KMS-11 (cell line): ENCODE results near the gene GSTO2.

Experiments used
- H2AFZ ChIP-seq: fragments of 200-600 bp; sonication (generic); 2 replicates; pipeline ENCODE4 v1.6.1; 2016; ENCODE audit warnings: antibody characterized with exemption, mixed run types, low read depth
- H3K27ac ChIP-seq: fragments of 200-600 bp; sonication (generic); 2 replicates; pipeline ENCODE4 v1.6.1; 2016; ENCODE audit warnings: mild to moderate bottlenecking, mixed run types
- H3K27me3 ChIP-seq: fragments of 200-600 bp; sonication (generic); 2 replicates; pipeline ENCODE4 v1.6.1; 2017; ENCODE audit warnings: mild to moderate bottlenecking, low read depth, mixed run types, moderate library complexity; ENCODE audit not compliant: insufficient read depth
- H3K36me3 ChIP-seq: fragments of 200-600 bp; sonication (generic); 2 replicates; pipeline ENCODE4 v1.6.1; 2017; ENCODE audit warnings: mild to moderate bottlenecking, mixed run types; ENCODE audit not compliant: insufficient read depth
- H3K4me1 ChIP-seq: fragments of 200-600 bp; sonication (generic); 2 replicates; pipeline ENCODE4 v1.6.1; 2016; ENCODE audit warnings: mild to moderate bottlenecking, low read depth, mixed run types; ENCODE audit not compliant: poor library complexity, severe bottlenecking
- H3K4me2 ChIP-seq: fragments of 200-600 bp; sonication (generic); 2 replicates; pipeline ENCODE4 v1.7.0; 2016; ENCODE audit warnings: mild to moderate bottlenecking, mixed run types
- H3K4me3 ChIP-seq: fragments of 200-600 bp; sonication (generic); IDR thresholded peaks from 2 replicates; pipeline ENCODE4 v1.6.1; 2017; ENCODE audit warnings: low read depth, low read length, mixed read lengths; ENCODE audit not compliant: insufficient read depth
- H3K79me2 ChIP-seq: fragments of 200-600 bp; sonication (generic); 2 replicates; pipeline ENCODE4 v1.6.1; 2016; ENCODE audit warnings: low read depth, mixed run types; ENCODE audit not compliant: insufficient read depth
- H3K9ac ChIP-seq: fragments of 200-600 bp; sonication (generic); 2 replicates; pipeline ENCODE4 v1.6.1; 2016; ENCODE audit warnings: mild to moderate bottlenecking, mixed run types
- H4K20me1 ChIP-seq: fragments of 200-600 bp; sonication (generic); 2 replicates; pipeline ENCODE4 v1.6.1; 2016; ENCODE audit warnings: mild to moderate bottlenecking, mixed run types; ENCODE audit not compliant: insufficient read depth
- CTCF ChIP-seq: fragments of 200-600 bp; sonication (generic); conservative IDR thresholded peaks from 2 replicates; pipeline ENCODE4 v1.6.1; 2017; ENCODE audit warnings: low read depth, mild to moderate bottlenecking, antibody characterized with exemption, low read length, moderate library complexity, mixed read lengths

GSTO2 gene

DNA sequence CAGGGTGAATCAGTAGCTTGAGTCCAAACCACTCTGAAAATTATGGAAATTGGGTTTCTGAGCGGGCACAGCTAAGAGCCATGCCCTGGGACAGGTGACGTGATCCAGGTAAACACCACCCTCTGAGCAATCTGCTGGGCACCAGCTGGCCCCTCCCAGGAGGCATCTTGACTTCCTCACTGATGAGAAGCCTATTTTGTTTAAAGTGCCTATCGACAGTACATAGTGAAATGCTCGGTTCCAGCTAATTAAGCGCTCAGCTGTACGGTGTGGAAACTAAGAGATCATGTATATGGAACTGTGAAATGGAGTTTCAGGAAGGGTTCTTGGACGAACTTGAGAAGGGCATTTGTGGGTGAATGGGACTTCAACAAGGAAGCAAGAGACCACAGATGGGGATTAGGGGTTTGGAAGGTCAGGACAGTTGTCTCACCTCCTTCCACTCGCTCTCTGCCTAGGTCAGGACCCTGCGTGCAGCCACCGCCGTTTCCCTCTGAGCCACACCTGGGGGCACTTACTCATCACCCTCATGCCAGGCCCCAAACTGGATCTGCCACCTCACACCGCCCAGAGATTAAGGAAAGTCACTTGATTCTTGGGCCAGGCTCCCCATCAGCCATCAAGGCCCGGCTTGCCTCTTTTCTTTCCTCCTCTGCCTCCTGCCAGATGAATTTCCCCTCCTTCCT is 66.1 kb downstream of the GSTO2 start:
- H3K9ac ChIP-seq = no peak overlapping the region
- no peaks in the 10 kb centered on the region for H3K36me3 ChIP-seq
- no peak overlapping the region for H3K4me3 ChIP-seq
- no peak overlapping the region for H2AFZ ChIP-seq
- no peak for TF ChIP-seq CTCF
- H4K20me1 ChIP-seq = no peaks in the 10 kb centered on the region
- no peak overlapping the region for H3K4me2 ChIP-seq
- H3K27me3 ChIP-seq = no peaks in the 10 kb centered on the region
- no peak overlapping the region for H3K27ac ChIP-seq
- peaks cover 17% of the 10 kb centered on the region for H3K4me1 ChIP-seq
- no peaks in the 10 kb centered on the region for H3K79me2 ChIP-seq

DNA sequence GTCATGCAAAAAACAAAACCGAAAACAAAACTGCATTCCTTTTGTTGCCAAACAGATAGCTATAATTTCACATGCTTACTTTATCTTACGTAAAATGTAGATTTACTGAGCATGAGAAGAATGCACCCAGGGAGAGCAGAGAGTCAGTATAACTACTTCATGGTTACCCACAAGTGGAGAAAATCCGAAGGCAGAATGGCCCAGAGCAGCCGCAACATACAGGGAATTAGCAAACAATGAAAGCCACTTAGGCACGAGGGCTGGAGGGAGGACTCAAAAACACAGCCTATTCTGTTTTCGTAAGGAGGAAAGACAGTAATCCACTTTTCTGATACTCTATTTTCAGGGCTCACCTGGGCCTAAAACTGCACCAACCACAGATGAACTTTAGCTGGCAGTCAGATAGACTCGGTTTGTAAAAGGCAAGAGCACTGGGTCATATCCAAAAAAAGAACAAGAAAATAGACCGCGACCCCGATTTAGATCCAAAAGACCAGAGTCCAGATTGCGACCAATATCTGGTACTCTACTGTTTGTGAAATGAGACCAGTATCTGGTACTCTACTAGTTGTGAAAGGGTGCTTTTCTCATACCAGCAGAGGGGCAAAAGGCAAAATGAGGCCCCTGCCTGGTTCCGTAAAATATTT is 68.0 kb downstream of the GSTO2 start:
- Histone ChIP-seq H2AFZ (peak overlapping the region; percentile 93), H3K79me2 (no peaks in the 10 kb centered on the region), H3K4me2 (peak overlapping the region; percentile 86), H3K36me3 (no peaks in the 10 kb centered on the region), H3K9ac (peak overlapping the region; percentile 61; the same call in 1 of the 2 replicates), H3K27ac (no peak overlapping the region; the same call in 1 of the 2 replicates), H3K4me3 (no peak overlapping the region), H3K4me1 (peaks cover 22% of the 10 kb centered on the region), H3K27me3 (no peaks in the 10 kb centered on the region), H4K20me1 (no peaks in the 10 kb centered on the region)
- no peak for TF ChIP-seq CTCF

DNA sequence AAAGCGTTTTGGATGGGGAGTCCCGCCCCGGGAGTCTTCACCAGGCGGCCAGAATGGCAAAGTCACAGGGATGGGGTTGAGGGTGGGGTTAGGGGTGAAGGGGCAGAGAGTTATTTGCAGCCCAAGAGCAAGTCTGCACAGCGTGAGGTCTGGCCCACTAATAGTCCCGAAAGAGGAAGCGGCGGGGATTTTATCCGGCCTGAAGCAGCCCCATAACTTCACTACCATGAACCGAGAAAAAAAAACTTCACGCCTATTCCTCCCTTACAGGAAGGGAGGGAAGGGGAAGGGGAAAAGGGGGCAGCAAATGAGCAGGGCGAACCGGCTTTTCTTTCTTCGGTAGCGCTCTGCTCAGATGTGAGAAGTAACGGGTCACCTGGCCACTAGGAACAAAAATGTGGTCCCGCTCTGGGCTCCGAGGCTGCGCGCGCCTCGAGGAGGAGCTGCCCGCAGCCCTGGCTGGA is 68.6 kb downstream of the GSTO2 start:
- Histone ChIP-seq H3K27me3 (no peaks in the 10 kb centered on the region), H3K4me2 (peak overlapping the region; percentile 86), H3K79me2 (no peaks in the 10 kb centered on the region), H2AFZ (peak overlapping the region; percentile 93), H3K27ac (peak overlapping the region; percentile 58; the same call in 1 of the 2 replicates), H4K20me1 (no peaks in the 10 kb centered on the region), H3K9ac (peak overlapping the region; percentile 61; the same call in 1 of the 2 replicates), H3K4me3 (no peak overlapping the region), H3K4me1 (peaks cover 22% of the 10 kb centered on the region), H3K36me3 (no peaks in the 10 kb centered on the region)
- TF ChIP-seq CTCF = no peak

DNA sequence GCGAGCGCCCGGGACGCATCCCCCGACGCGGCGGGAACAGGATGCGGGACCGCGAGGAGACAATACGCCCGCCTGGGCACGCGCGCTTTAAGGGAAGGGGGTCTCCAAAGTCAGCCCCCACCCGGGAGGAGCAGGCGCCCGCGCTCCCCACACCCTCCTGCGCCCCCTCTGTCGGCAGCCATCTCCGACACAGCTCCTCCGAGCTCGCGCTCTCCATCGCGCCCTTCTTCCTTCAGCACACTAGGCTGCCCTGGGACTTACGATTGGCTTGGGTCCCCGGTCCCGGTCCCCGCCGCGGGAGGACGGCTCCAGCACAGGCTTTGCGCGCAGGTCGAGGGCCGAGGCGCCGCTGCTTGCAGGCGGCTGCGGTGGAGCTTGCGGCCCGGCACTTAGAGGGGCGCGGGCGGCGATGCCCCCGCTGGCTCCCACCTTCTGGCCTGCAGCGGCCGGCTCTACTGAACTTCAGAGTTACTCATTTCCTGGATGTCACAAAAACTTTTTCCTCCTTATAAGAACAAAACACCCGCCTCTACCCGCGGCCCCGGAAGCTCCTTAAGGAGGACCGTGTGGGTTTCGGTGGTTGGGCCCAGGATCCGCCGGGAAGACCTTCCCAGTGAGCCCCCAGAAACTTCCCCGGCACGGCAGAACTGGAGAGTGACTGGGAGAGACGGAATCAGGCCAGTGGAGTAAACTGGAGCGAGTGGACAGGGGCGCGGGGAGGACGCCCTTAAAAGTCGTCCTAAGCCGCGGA is 69.2 kb downstream of the GSTO2 start, which contains the start of gene ITPRIP:
TSS of gene ITPRIP (minus strand) at position 481 of the 751 bp plus-strand sequence. CDS start 22,414 bp downstream, outside the sequence.
- no peaks in the 10 kb centered on the region for H3K79me2 ChIP-seq
- no peak within 1 kb of the TSS for H3K4me3 ChIP-seq
- 0 out of 2 replicates have a peak, but pooled peaks have one; percentile 25 for TF ChIP-seq CTCF

More for the DNA sequence above, 69.2 kb downstream of the GSTO2 start, which contains the start of gene ITPRIP:
- Histone ChIP-seq H3K27ac (peak within 1 kb of the TSS; percentile 58), H3K9ac (peak within 1 kb of the TSS; percentile 61; the same call in 1 of the 2 replicates), H3K36me3 (no peaks in the 10 kb centered on the region), H4K20me1 (no peaks in the 10 kb centered on the region), H3K4me2 (peak within 1 kb of the TSS; percentile 86), H3K27me3 (no peaks in the 10 kb centered on the region), H2AFZ (peak within 1 kb of the TSS; percentile 93), H3K4me1 (peaks cover 22% of the 10 kb centered on the region)
